NCI-H1105 treated with DMSO at 0.1 percent for 48 hours (cell line): ENCODE data around the gene TSC22D1.
A peak's percentile ranks its signal among the peaks of the same experiment; 100 is the strongest.
"Not testable (repeated sequence)": the region's sequence is repeated elsewhere in the genome, so short reads cannot be mapped to it uniquely, and the experiment has no call there.

ENCODE experiments used
- DNase-seq: peaks from one replicate; lab custom pipeline; 2025; lab: John Stamatoyannopoulos, UW

Gene TSC22D1

GRCh38 chr13:44506251-44506650 is 69.9 kb downstream of the TSC22D1 start:
- DNase-seq = no peak

- no peak for DNase-seq
Observed at GRCh38 chr13:44504116-44504515, 72.0 kb downstream of the TSC22D1 start.

GRCh38 chr13:44498969-44499368 is 77.2 kb downstream of the TSC22D1 start:
- DNase-seq = no peak

GRCh38 chr13:44498502-44498901 is 77.6 kb downstream of the TSC22D1 start:
- no peak for DNase-seq

- DNase-seq = no peak
Observed at GRCh38 chr13:44497801-44498200, 78.3 kb downstream of the TSC22D1 start.

- DNase-seq = no peak
Observed at GRCh38 chr13:44493213-44493812, 82.8 kb downstream of the TSC22D1 start.

- DNase-seq = no peak
Observed at GRCh38 chr13:44489751-44490150, 86.4 kb downstream of the TSC22D1 start.

GRCh38 chr13:44487989-44488388 is 88.1 kb downstream of the TSC22D1 start:
- DNase-seq = no peak

- DNase-seq = no peak
Observed at GRCh38 chr13:44484562-44485138, 91.5 kb downstream of the TSC22D1 start.

GRCh38 chr13:44474122-44474910 is 101.8 kb downstream of the TSC22D1 start:
- DNase-seq = no peak

GRCh38 chr13:44471686-44472085 is 104.4 kb downstream of the TSC22D1 start:
- no peak for DNase-seq

- peak; percentile 17 for DNase-seq
Observed at GRCh38 chr13:44470638-44471562, 105.2 kb downstream of the TSC22D1 start.

- no peak for DNase-seq
Observed at GRCh38 chr13:44468874-44469273, 107.3 kb downstream of the TSC22D1 start.

- DNase-seq = no peak
Observed at GRCh38 chr13:44465318-44465717, 110.8 kb downstream of the TSC22D1 start.

- DNase-seq = no peak
Observed at GRCh38 chr13:44464471-44464870, 111.7 kb downstream of the TSC22D1 start.

- no peak for DNase-seq
Observed at GRCh38 chr13:44463759-44464158, 112.4 kb downstream of the TSC22D1 start.

- DNase-seq = no peak
Observed at GRCh38 chr13:44459674-44460073, 116.5 kb downstream of the TSC22D1 start.

- DNase-seq = no peak
Observed at GRCh38 chr13:44458313-44458975, 117.7 kb downstream of the TSC22D1 start.

GRCh38 chr13:44456212-44456611 is 119.9 kb downstream of the TSC22D1 start:
- not testable (repeated sequence) for DNase-seq

- DNase-seq = no peak
Observed at GRCh38 chr13:44455769-44456168, 120.4 kb downstream of the TSC22D1 start.

- no peak for DNase-seq
Observed at GRCh38 chr13:44453881-44454280, 122.2 kb downstream of the TSC22D1 start.

- DNase-seq = no peak
Observed at GRCh38 chr13:44453069-44453468, 123.1 kb downstream of the TSC22D1 start.
